H1 (cell line): Measurements from ENCODE around the gene CACNA1B. TPM values are rescaled to one million over a fixed set of nuclear protein-coding genes. Genes with fewer than 3 reads are reported as not detected.

ENCODE experiments used
- CTCF ChIA-PET: fragments of 300-600 bp; sonication (Branson Sonifier 250); formaldehyde crosslinking; loops from one replicate; lab custom pipeline; 2021; ENCODE audit not compliant: partially characterized antibody; lab: Charles Lee
- POLR2A ChIA-PET: fragments of 300-600 bp; sonication (Branson Sonifier 250); formaldehyde crosslinking; loops from one replicate; lab custom pipeline; 2021; ENCODE audit warnings: inconsistent platforms; ENCODE audit not compliant: partially characterized antibody; lab: Charles Lee
- DNase-seq, 2 experiments: peaks; one replicate each; pipeline versions ENCODE4 v3.0.0 to v3.0.0-alpha.2; 2010 to 2022; ENCODE audit warnings: low spot score in 2 of 2, low read depth in 1 of 2, mixed read lengths in 1 of 2
- FAIRE-seq: peaks from 2 replicates; lab custom pipeline; 2011; peaks lifted over from hg19 to GRCh38; lab: Jason Lieb, UNC
- H2AFZ ChIP-seq: 2 replicates; pipeline ENCODE4 v1.8.1; 2012; ENCODE audit warnings: low read length, inconsistent platforms
- H2AK5ac ChIP-seq: 2 replicates; pipeline ENCODE4 v1.6.1; 2013; ENCODE audit warnings: low read depth, low read length
- H2BK120ac ChIP-seq: replicated peaks from 2 replicates; pipeline ENCODE3; 2013; ENCODE audit warnings: low read depth, low read length, inconsistent platforms
- H2BK12ac ChIP-seq: 2 replicates; pipeline ENCODE4 v1.6.1; 2013; ENCODE audit warnings: low read depth, low read length
- H2BK15ac ChIP-seq: 2 replicates; pipeline ENCODE4 v1.6.1; 2013; ENCODE audit warnings: low read length
- H2BK20ac ChIP-seq: 2 replicates; pipeline ENCODE4 v1.6.1; 2013; ENCODE audit warnings: low read length
- H2BK5ac ChIP-seq: 2 replicates; pipeline ENCODE4 v1.6.1; 2013; ENCODE audit warnings: low read depth, low read length
- H3K14ac ChIP-seq: 2 replicates; pipeline ENCODE4 v1.6.1; 2013; ENCODE audit warnings: inconsistent platforms; ENCODE audit not compliant: insufficient read length
- H3K18ac ChIP-seq: 2 replicates; pipeline ENCODE4 v1.6.1; 2013; ENCODE audit warnings: low read length; ENCODE audit errors: extremely low read depth
- H3K23ac ChIP-seq: 2 replicates; pipeline ENCODE4 v1.6.1; 2013; ENCODE audit warnings: inconsistent platforms; ENCODE audit not compliant: insufficient read length
- H3K23me2 ChIP-seq: 2 replicates; pipeline ENCODE4 v1.6.1; 2013; ENCODE audit warnings: low read depth, low read length
- H3K27ac ChIP-seq: 2 replicates; pipeline ENCODE4 v1.6.1; 2011; ENCODE audit warnings: low read depth, low read length, inconsistent platforms
- H3K27me3 ChIP-seq, 4 experiments: replicated peaks in 1 of 4; 1 replicate in 1 of 4; 2 replicates in 3 of 4; pipeline versions ENCODE4 v1.6.1 to v1.8.1; 2011 to 2013; ENCODE audit warnings: low read length in 3 of 4, mild to moderate bottlenecking in 3 of 4, inconsistent platforms in 2 of 4, mixed read lengths in 2 of 4, moderate library complexity in 1 of 4; ENCODE audit not compliant: control insufficient read depth in 3 of 4, insufficient read depth in 3 of 4; ENCODE audit errors: extremely low read depth in 1 of 4
- H3K36me3 ChIP-seq, 4 experiments: 2 replicates each; pipeline versions ENCODE4 v1.6.1 to v1.8.1; 2011 to 2013; ENCODE audit warnings: mild to moderate bottlenecking in 4 of 4, low read length in 3 of 4, moderate library complexity in 2 of 4, control low read depth in 1 of 4, inconsistent platforms in 1 of 4; ENCODE audit not compliant: insufficient read depth in 4 of 4, control insufficient read depth in 2 of 4
- H3K4ac ChIP-seq: replicated peaks from 2 replicates; pipeline ENCODE3; 2013; ENCODE audit warnings: low read length, low read depth, mixed read lengths, inconsistent platforms; ENCODE audit not compliant: insufficient read length
- H3K4me1 ChIP-seq, 4 experiments: replicated peaks in 1 of 4; 1 replicate in 1 of 4; 2 replicates in 3 of 4; pipeline versions ENCODE4 v1.6.1 to v1.8.1; 2011 to 2013; ENCODE audit warnings: low read length in 3 of 4, inconsistent platforms in 2 of 4, mixed read lengths in 1 of 4; ENCODE audit not compliant: insufficient read depth in 4 of 4, control insufficient read depth in 3 of 4
- H3K4me2 ChIP-seq, 2 experiments: 2 replicates each; pipeline versions ENCODE4 v1.6.1 to v1.8.1; 2011 to 2013; ENCODE audit warnings: low read depth in 2 of 2, low read length in 2 of 2, control low read depth in 1 of 2, inconsistent platforms in 1 of 2, mild to moderate bottlenecking in 1 of 2; ENCODE audit not compliant: insufficient read depth in 1 of 2
- H3K4me3 ChIP-seq, 4 experiments: fragments of 200-600, 300-600 bp in 1 of 4; sonication (generic), shearing (Covaris generic), sonication (Bioruptor Twin) in 1 of 4; 2 replicates each; pipeline versions ENCODE4 v1.5.1 to v1.8.1; 2011 to 2016; ENCODE audit warnings: low read length in 4 of 4, low read depth in 3 of 4, control low read depth in 2 of 4, inconsistent platforms in 2 of 4, mild to moderate bottlenecking in 2 of 4, mixed read lengths in 1 of 4, moderate library complexity in 1 of 4; ENCODE audit not compliant: insufficient read depth in 2 of 4; ENCODE audit errors: extremely low read depth in 1 of 4
- H3K56ac ChIP-seq: replicated peaks from 2 replicates; pipeline ENCODE3; 2013; ENCODE audit warnings: low read depth, mild to moderate bottlenecking, mixed read lengths, low read length, inconsistent platforms; ENCODE audit not compliant: insufficient read length
- H3K79me1 ChIP-seq: 2 replicates; pipeline ENCODE4 v1.6.1; 2013; ENCODE audit warnings: low read depth, low read length, control low read depth
- H3K79me2 ChIP-seq, 2 experiments: 2 replicates each; pipeline versions ENCODE4 v1.6.1 to v1.8.1; 2012 to 2013; ENCODE audit warnings: low read length in 2 of 2, mild to moderate bottlenecking in 2 of 2, inconsistent platforms in 1 of 2; ENCODE audit not compliant: insufficient read depth in 2 of 2, control insufficient read depth in 1 of 2
- H3K9ac ChIP-seq, 4 experiments: replicated peaks in 1 of 4; 1 replicate in 1 of 4; 2 replicates in 3 of 4; pipeline versions ENCODE4 v1.6.1 to v1.8.1; 2011 to 2013; ENCODE audit warnings: low read depth in 3 of 4, low read length in 3 of 4, control low read depth in 2 of 4, mild to moderate bottlenecking in 2 of 4, moderate library complexity in 2 of 4, inconsistent platforms in 1 of 4; ENCODE audit errors: extremely low read depth in 1 of 4
- H3K9me3 ChIP-seq, 2 experiments: 2 replicates each; pipeline versions ENCODE4 v1.6.1 to v1.8.1; 2012 to 2013; ENCODE audit warnings: mild to moderate bottlenecking in 2 of 2, moderate library complexity in 2 of 2, control low read depth in 1 of 2, inconsistent platforms in 1 of 2, low read depth in 1 of 2, low read length in 1 of 2, mixed read lengths in 1 of 2; ENCODE audit not compliant: insufficient read depth in 2 of 2
- H4K20me1 ChIP-seq, 2 experiments: replicated peaks in 1 of 2; 2 replicates each; pipeline versions ENCODE3 to v1.8.1; 2011 to 2013; ENCODE audit warnings: inconsistent platforms in 2 of 2, low read length in 2 of 2, mild to moderate bottlenecking in 1 of 2; ENCODE audit not compliant: insufficient read depth in 2 of 2, control insufficient read depth in 1 of 2
- H4K5ac ChIP-seq: 2 replicates; pipeline ENCODE4 v1.6.1; 2013; ENCODE audit warnings: low read length, low read depth, mixed read lengths, inconsistent platforms; ENCODE audit not compliant: insufficient read length
- H4K8ac ChIP-seq: 2 replicates; pipeline ENCODE4 v1.8.0; 2013; ENCODE audit warnings: mild to moderate bottlenecking, moderate library complexity, low read length, inconsistent platforms; ENCODE audit not compliant: insufficient read depth; ENCODE audit errors: extremely low read depth
- H4K91ac ChIP-seq: replicated peaks from 2 replicates; pipeline ENCODE3; 2013; ENCODE audit warnings: low read length, mixed read lengths, inconsistent platforms; ENCODE audit not compliant: insufficient read length
- CBX8 ChIP-seq: fragments of 300-800, 300-1000 bp; sonication (generic); IDR thresholded peaks from 2 replicates; pipeline ENCODE4 v1.7.1; 2016; ENCODE audit warnings: low read depth, low read length, borderline replicate concordance
- GABPA ChIP-seq: IDR thresholded peaks from 2 replicates; pipeline ENCODE4 v1.6.1; 2011; ENCODE audit warnings: mild to moderate bottlenecking, low read length, moderate library complexity, borderline replicate concordance; ENCODE audit not compliant: insufficient read depth
- JUND ChIP-seq: IDR thresholded peaks from 2 replicates; pipeline ENCODE4 v1.6.1; 2011; ENCODE audit warnings: mild to moderate bottlenecking, improper control_type of control experiment, low read length
- SUZ12 ChIP-seq: fragments of 200-600 bp; sonication (generic); IDR thresholded peaks from 2 replicates; pipeline ENCODE4 v1.6.1; 2012; ENCODE audit warnings: mild to moderate bottlenecking, inconsistent platforms, low read length, moderate library complexity, mixed read lengths
- WGBS, 2 experiments: shearing (Covaris generic) in 1 of 2; methylation state at CpG; one replicate each; pipeline versions ENCODE4 v1.1.6 to v1.1.7; 2013 to 2015; ENCODE audit warnings: low lambda C conversion rate in 2 of 2, mixed read lengths in 2 of 2, inconsistent platforms in 1 of 2, low coverage in 1 of 2, missing lambda C conversion rate in 1 of 2; ENCODE audit not compliant: insufficient replicate concordance in 2 of 2, insufficient coverage in 1 of 2, insufficient read length in 1 of 2; ENCODE audit errors: extremely low coverage in 1 of 2, missing lambda C conversion rate in 1 of 2; 5-methylcytosine and 5-hydroxymethylcytosine counted together
- polyA plus RNA-seq, 7 experiments: library from polyadenylated mRNA; depleted of rRNA in 3 of 7; stranded (reverse) in 5 of 7; unstranded in 2 of 7; fragments of >200 nt in 5 of 7; fragments of 200-250 nt in 2 of 7; gene quantifications; 1 replicate in 5 of 7; 2 replicates in 1 of 7; 4 replicates in 1 of 7; pipeline versions ENCODE4 v1.2.1 to v1.2.3, GENCODE V29; 2011 to 2013; ENCODE audit warnings: missing spikeins in 2 of 7, mixed read lengths in 2 of 7
- total RNA-seq: library from RNA; stranded (reverse); fragmentation: NEBNext Ultra II Directional; extraction: Animal tissue kit (Norgen Biotek cat#: 25700); gene quantifications from 2 replicates; pipeline ENCODE4 v1.2.1, GENCODE V29; 2021
- TF ChIP-seq, protein P1 (sequence below), 3 experiments: IDR thresholded peaks; 1 replicate in 2 of 3; 2 replicates in 1 of 3; pipeline versions ENCODE4 v1.5.1 to v1.6.1; 2011; ENCODE audit warnings: low read length in 3 of 3, mild to moderate bottlenecking in 3 of 3, inconsistent platforms in 2 of 3, low read depth in 1 of 3, moderate library complexity in 1 of 3; ENCODE audit not compliant: insufficient read depth in 1 of 3; ENCODE audit errors: control extremely low read depth in 1 of 3
- TF ChIP-seq, protein P2 (sequence below): IDR thresholded peaks from 2 replicates; pipeline ENCODE4 v1.6.1; 2012; ENCODE audit warnings: inconsistent platforms

Gene CACNA1B
- total and polyA plus RNA-seq, 2 of the 8 experiments (the other 6 are each of a cell fraction or from before 2014, with no cell fraction given) = 1.5 to 5.7 TPM

DNA sequence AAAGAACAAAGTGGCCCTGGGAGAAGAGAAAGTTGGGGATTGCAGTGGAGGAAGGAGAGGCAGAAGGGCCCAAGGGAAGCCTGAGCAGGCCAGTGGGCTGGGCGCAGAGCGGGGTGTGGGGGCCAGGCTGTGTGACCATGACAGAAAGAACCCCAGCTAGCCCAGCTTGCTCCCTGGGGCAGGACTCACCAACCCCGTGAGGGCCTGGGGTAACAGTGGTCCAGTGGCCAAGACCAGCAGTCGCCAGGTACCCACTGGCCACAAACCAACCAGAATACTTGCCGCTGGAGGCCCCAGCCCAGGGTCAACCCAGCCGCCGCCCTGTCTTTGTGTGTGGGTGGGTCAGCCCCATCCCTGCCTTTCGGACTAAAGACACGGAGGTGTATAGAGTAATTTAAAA lies 146.5 kb downstream of the CACNA1B start:
- TF ChIP-seq JUND (no peak), CBX8 (no peak), GABPA (no peak), SUZ12 (no peak)
- TF ChIP-seq, protein P1, sequence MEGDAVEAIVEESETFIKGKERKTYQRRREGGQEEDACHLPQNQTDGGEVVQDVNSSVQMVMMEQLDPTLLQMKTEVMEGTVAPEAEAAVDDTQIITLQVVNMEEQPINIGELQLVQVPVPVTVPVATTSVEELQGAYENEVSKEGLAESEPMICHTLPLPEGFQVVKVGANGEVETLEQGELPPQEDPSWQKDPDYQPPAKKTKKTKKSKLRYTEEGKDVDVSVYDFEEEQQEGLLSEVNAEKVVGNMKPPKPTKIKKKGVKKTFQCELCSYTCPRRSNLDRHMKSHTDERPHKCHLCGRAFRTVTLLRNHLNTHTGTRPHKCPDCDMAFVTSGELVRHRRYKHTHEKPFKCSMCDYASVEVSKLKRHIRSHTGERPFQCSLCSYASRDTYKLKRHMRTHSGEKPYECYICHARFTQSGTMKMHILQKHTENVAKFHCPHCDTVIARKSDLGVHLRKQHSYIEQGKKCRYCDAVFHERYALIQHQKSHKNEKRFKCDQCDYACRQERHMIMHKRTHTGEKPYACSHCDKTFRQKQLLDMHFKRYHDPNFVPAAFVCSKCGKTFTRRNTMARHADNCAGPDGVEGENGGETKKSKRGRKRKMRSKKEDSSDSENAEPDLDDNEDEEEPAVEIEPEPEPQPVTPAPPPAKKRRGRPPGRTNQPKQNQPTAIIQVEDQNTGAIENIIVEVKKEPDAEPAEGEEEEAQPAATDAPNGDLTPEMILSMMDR (IDR thresholded peaks at IDR 0.05; ENCODE audit: control extremely low read depth in 1 of 3, insufficient read depth in 1 of 3, low read depth in 1 of 3, low read length in 3 of 3) = no peak
- TF ChIP-seq, protein P2, sequence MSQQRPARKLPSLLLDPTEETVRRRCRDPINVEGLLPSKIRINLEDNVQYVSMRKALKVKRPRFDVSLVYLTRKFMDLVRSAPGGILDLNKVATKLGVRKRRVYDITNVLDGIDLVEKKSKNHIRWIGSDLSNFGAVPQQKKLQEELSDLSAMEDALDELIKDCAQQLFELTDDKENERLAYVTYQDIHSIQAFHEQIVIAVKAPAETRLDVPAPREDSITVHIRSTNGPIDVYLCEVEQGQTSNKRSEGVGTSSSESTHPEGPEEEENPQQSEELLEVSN = no peak
- peaks cover 0 to 5% (median 2%) of the 10 kb centered on the region in 4 experiments; a peak in 2 of 7 replicates for H3K27me3 ChIP-seq
- no peak overlapping the region for H3K14ac ChIP-seq
- H2BK15ac ChIP-seq = no peak overlapping the region
- no peak for FAIRE-seq
- H3K23me2 ChIP-seq = peaks cover 8% of the 10 kb centered on the region
- H3K79me1 ChIP-seq = no peaks in the 10 kb centered on the region
- DNase-seq = peak in 1 of 2 experiments; percentile 36
- peak overlapping the region; percentile 72; the same call in 1 of the 2 replicates for H4K8ac ChIP-seq
- H3K36me3 ChIP-seq = peaks cover 0 to 11% (median 0%) of the 10 kb centered on the region in 4 experiments; a peak in 2 of 8 replicates
- no peak overlapping the region for H2AFZ ChIP-seq
- no peak overlapping the region for H3K27ac ChIP-seq
- no peak overlapping the region for H2BK12ac ChIP-seq
- H4K5ac ChIP-seq = no peak overlapping the region
- H3K79me2 ChIP-seq = no peaks in the 10 kb centered on the region
- H3K9ac ChIP-seq = no peak overlapping the region
- H3K18ac ChIP-seq = peak overlapping the region; percentile 48; the same call in 1 of the 2 replicates
- no peak overlapping the region for H3K23ac ChIP-seq
- H3K4me3 ChIP-seq = peak overlapping the region; percentile 25 to 56 (median 32); a peak in 7 of 8 replicates
- H2AK5ac ChIP-seq = no peak overlapping the region
- 93% methylated on average over 9 of the region's 9 CpGs; no CpG with 5 or more reads in 1 of the 2 experiments for WGBS, 2 experiments
- peaks cover 0 to 8% (median 1%) of the 10 kb centered on the region in 4 experiments; a peak in 4 of 7 replicates for H3K4me1 ChIP-seq
- H2BK20ac ChIP-seq = no peak overlapping the region
- ChIA-PET POLR2A (no interaction called here), CTCF (interaction anchor here (1.1 kb wide), 1 partner anchor 22 kb away, joined by 3 read pairs; no protein-coding TSS in a partner anchor)
- H4K91ac ChIP-seq = no peak overlapping the region
- H3K4me2 ChIP-seq = peak overlapping the region; percentile 59 to 78; a peak in 3 of 4 replicates
- H3K4ac ChIP-seq = no peak overlapping the region
- H4K20me1 ChIP-seq = no peaks in the 10 kb centered on the region
- H3K56ac ChIP-seq = no peak overlapping the region
- no peak overlapping the region for H2BK5ac ChIP-seq
- no peak overlapping the region for H2BK120ac ChIP-seq
- peaks cover 18 to 62% of the 10 kb centered on the region in 2 experiments for H3K9me3 ChIP-seq
